SK-N-SH treated with all-trans-retinoic acid at 6 μM for 48 hours (cell line): ENCODE data around the gene RIMBP2.
"Not testable (repeated sequence)": the region's sequence is repeated elsewhere in the genome, so short reads cannot be mapped to it uniquely, and the experiment has no call there.

Experiments used
- ARNTL ChIP-seq: fragments of 450-650 bp; formaldehyde crosslinking; IDR thresholded peaks from 2 replicates; pipeline ENCODE4 v1.5.0; 2020; ENCODE audit warnings: low read depth, mild to moderate bottlenecking, moderate library complexity, borderline replicate concordance
- CREB5 ChIP-seq: fragments of 250-450 bp; sonication (Bioruptor Pico); IDR thresholded peaks from 2 replicates; pipeline ENCODE4 v1.5.1; 2020; ENCODE audit warnings: low read depth, mild to moderate bottlenecking, moderate library complexity
- GLIS3 ChIP-seq: fragments of 250-450 bp; sonication (Bioruptor Pico); IDR thresholded peaks from 2 replicates; pipeline ENCODE4 v1.5.0; 2020; ENCODE audit warnings: mild to moderate bottlenecking, moderate library complexity
- OSR1 ChIP-seq: fragments of 250-450 bp; sonication (Bioruptor Pico); IDR thresholded peaks from 2 replicates; pipeline ENCODE4 v1.8.0; 2022; ENCODE audit warnings: moderate library complexity, mild to moderate bottlenecking, inconsistent platforms
- PPARA ChIP-seq: fragments of 250-450 bp; sonication (Bioruptor Pico); IDR thresholded peaks from 2 replicates; pipeline ENCODE4 v1.5.0; 2020; ENCODE audit warnings: mild to moderate bottlenecking, borderline replicate concordance
- SNAI2 ChIP-seq: fragments of 250-450 bp; sonication (Bioruptor Pico); IDR thresholded peaks from 2 replicates; pipeline ENCODE4 v1.5.0; 2020; ENCODE audit warnings: mild to moderate bottlenecking, moderate library complexity
- ZC3H10 ChIP-seq: fragments of 250-450 bp; sonication (Bioruptor Pico); IDR thresholded peaks from 2 replicates; pipeline ENCODE4 v1.5.1; 2021; ENCODE audit warnings: mild to moderate bottlenecking, moderate library complexity
- ZFP30 ChIP-seq: fragments of 450-650 bp; formaldehyde crosslinking; IDR thresholded peaks from 2 replicates; pipeline ENCODE4 v1.5.0; 2022; ENCODE audit warnings: mild to moderate bottlenecking, moderate library complexity
- ZNF8 ChIP-seq: fragments of 450-650 bp; formaldehyde crosslinking; IDR thresholded peaks from 2 replicates; pipeline ENCODE4 v1.5.0; 2020; ENCODE audit warnings: mild to moderate bottlenecking, moderate library complexity
- TF ChIP-seq, protein P1 (sequence below): fragments of 250-450 bp; sonication (Bioruptor Pico); IDR thresholded peaks from 2 replicates; pipeline ENCODE4 v1.8.0; 2020; ENCODE audit warnings: mild to moderate bottlenecking, moderate library complexity, borderline replicate concordance
- TF ChIP-seq, protein P2 (sequence below): fragments of 250-450 bp; sonication (Bioruptor Pico); IDR thresholded peaks from 2 replicates; pipeline ENCODE4 v1.5.0; 2020; ENCODE audit warnings: mild to moderate bottlenecking, moderate library complexity
- TF ChIP-seq, protein P3 (sequence below): fragments of 250-450 bp; sonication (Bioruptor Pico); IDR thresholded peaks from 2 replicates; pipeline ENCODE4 v1.8.0; 2021; ENCODE audit warnings: low read depth, mild to moderate bottlenecking, moderate library complexity, borderline replicate concordance
- TF ChIP-seq, protein P4 (sequence below): fragments of 250-450 bp; sonication (Bioruptor Pico); IDR thresholded peaks from 2 replicates; pipeline ENCODE4 v1.5.1; 2021; ENCODE audit warnings: mild to moderate bottlenecking, moderate library complexity

- not testable (repeated sequence) for TF ChIP-seq SNAI2 (CRISPR knock-in tag); CREB5 (CRISPR knock-in tag); GLIS3; ZNF8 (CRISPR knock-in tag); ZFP30; PPARA (CRISPR knock-in tag); ZC3H10 (CRISPR knock-in tag); ARNTL (CRISPR knock-in tag); OSR1 (CRISPR knock-in tag)
- TF ChIP-seq, protein P1, sequence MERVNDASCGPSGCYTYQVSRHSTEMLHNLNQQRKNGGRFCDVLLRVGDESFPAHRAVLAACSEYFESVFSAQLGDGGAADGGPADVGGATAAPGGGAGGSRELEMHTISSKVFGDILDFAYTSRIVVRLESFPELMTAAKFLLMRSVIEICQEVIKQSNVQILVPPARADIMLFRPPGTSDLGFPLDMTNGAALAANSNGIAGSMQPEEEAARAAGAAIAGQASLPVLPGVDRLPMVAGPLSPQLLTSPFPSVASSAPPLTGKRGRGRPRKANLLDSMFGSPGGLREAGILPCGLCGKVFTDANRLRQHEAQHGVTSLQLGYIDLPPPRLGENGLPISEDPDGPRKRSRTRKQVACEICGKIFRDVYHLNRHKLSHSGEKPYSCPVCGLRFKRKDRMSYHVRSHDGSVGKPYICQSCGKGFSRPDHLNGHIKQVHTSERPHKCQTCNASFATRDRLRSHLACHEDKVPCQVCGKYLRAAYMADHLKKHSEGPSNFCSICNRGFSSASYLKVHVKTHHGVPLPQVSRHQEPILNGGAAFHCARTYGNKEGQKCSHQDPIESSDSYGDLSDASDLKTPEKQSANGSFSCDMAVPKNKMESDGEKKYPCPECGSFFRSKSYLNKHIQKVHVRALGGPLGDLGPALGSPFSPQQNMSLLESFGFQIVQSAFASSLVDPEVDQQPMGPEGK (CRISPR knock-in tag), result not testable (repeated sequence)
- TF ChIP-seq, protein P2, sequence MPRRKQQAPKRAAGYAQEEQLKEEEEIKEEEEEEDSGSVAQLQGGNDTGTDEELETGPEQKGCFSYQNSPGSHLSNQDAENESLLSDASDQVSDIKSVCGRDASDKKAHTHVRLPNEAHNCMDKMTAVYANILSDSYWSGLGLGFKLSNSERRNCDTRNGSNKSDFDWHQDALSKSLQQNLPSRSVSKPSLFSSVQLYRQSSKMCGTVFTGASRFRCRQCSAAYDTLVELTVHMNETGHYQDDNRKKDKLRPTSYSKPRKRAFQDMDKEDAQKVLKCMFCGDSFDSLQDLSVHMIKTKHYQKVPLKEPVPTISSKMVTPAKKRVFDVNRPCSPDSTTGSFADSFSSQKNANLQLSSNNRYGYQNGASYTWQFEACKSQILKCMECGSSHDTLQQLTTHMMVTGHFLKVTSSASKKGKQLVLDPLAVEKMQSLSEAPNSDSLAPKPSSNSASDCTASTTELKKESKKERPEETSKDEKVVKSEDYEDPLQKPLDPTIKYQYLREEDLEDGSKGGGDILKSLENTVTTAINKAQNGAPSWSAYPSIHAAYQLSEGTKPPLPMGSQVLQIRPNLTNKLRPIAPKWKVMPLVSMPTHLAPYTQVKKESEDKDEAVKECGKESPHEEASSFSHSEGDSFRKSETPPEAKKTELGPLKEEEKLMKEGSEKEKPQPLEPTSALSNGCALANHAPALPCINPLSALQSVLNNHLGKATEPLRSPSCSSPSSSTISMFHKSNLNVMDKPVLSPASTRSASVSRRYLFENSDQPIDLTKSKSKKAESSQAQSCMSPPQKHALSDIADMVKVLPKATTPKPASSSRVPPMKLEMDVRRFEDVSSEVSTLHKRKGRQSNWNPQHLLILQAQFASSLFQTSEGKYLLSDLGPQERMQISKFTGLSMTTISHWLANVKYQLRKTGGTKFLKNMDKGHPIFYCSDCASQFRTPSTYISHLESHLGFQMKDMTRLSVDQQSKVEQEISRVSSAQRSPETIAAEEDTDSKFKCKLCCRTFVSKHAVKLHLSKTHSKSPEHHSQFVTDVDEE, result not testable (repeated sequence)
- TF ChIP-seq, protein P3, sequence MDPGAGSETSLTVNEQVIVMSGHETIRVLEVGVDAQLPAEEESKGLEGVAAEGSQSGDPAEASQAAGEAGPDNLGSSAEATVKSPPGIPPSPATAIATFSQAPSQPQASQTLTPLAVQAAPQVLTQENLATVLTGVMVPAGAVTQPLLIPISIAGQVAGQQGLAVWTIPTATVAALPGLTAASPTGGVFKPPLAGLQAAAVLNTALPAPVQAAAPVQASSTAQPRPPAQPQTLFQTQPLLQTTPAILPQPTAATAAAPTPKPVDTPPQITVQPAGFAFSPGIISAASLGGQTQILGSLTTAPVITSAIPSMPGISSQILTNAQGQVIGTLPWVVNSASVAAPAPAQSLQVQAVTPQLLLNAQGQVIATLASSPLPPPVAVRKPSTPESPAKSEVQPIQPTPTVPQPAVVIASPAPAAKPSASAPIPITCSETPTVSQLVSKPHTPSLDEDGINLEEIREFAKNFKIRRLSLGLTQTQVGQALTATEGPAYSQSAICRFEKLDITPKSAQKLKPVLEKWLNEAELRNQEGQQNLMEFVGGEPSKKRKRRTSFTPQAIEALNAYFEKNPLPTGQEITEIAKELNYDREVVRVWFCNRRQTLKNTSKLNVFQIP (CRISPR knock-in tag), result not testable (repeated sequence)
- TF ChIP-seq, protein P4, sequence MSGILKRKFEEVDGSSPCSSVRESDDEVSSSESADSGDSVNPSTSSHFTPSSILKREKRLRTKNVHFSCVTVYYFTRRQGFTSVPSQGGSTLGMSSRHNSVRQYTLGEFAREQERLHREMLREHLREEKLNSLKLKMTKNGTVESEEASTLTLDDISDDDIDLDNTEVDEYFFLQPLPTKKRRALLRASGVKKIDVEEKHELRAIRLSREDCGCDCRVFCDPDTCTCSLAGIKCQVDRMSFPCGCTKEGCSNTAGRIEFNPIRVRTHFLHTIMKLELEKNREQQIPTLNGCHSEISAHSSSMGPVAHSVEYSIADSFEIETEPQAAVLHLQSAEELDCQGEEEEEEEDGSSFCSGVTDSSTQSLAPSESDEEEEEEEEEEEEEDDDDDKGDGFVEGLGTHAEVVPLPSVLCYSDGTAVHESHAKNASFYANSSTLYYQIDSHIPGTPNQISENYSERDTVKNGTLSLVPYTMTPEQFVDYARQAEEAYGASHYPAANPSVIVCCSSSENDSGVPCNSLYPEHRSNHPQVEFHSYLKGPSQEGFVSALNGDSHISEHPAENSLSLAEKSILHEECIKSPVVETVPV (CRISPR knock-in tag), result not testable (repeated sequence)
Observed at GRCh38 chr12:130738403-130738802, 22.3 kb upstream of the RIMBP2 start.
